HUES6 (cell line): ENCODE results near the gene RNF145.
"Not testable (repeated sequence)": the region's sequence is repeated elsewhere in the genome, so short reads cannot be mapped to it uniquely, and the experiment has no call there.

Experiments used
- H3K27ac ChIP-seq: 2 replicates; pipeline ENCODE4 v1.7.0; 2013; ENCODE audit warnings: low read depth, mild to moderate bottlenecking, low read length, inconsistent platforms
- H3K27me3 ChIP-seq: 2 replicates; pipeline ENCODE4 v1.6.1; 2013; ENCODE audit warnings: low read length; ENCODE audit not compliant: control insufficient read depth, insufficient read depth
- H3K36me3 ChIP-seq: 2 replicates; pipeline ENCODE4 v1.6.1; 2013; ENCODE audit warnings: low read length; ENCODE audit not compliant: control insufficient read depth, insufficient read depth
- H3K4me1 ChIP-seq: 2 replicates; pipeline ENCODE4 v1.6.1; 2013; ENCODE audit warnings: low read length; ENCODE audit not compliant: control insufficient read depth, insufficient read depth
- H3K4me3 ChIP-seq: 2 replicates; pipeline ENCODE4 v1.5.1; 2013; ENCODE audit warnings: low read depth, low read length
- H3K9ac ChIP-seq: one replicate; pipeline ENCODE4 v1.6.1; 2013; ENCODE audit warnings: mild to moderate bottlenecking, low read length
- H3K9me3 ChIP-seq: 2 replicates; pipeline ENCODE4 v1.6.1; 2013; ENCODE audit warnings: low read depth, low read length; ENCODE audit not compliant: control insufficient read depth, insufficient read depth

The RNF145 gene

GRCh38 chr5:159133041-159133741 lies 76.2 kb downstream of the RNF145 start:
- no peaks in the 10 kb centered on the region for H3K9me3 ChIP-seq
- no peaks in the 10 kb centered on the region for H3K27me3 ChIP-seq
- H3K4me1 ChIP-seq = no peaks in the 10 kb centered on the region
- H3K27ac ChIP-seq = no peak overlapping the region
- no peak overlapping the region for H3K4me3 ChIP-seq
- H3K36me3 ChIP-seq = no peaks in the 10 kb centered on the region
- no peak overlapping the region for H3K9ac ChIP-seq

GRCh38 chr5:159132429-159133040 lies 76.8 kb downstream of the RNF145 start:
- Histone ChIP-seq H3K27me3 (no peaks in the 10 kb centered on the region), H3K36me3 (no peaks in the 10 kb centered on the region), H3K4me3 (no peak overlapping the region), H3K9ac (no peak overlapping the region), H3K4me1 (no peaks in the 10 kb centered on the region), H3K27ac (no peak overlapping the region), H3K9me3 (no peaks in the 10 kb centered on the region)

DNA sequence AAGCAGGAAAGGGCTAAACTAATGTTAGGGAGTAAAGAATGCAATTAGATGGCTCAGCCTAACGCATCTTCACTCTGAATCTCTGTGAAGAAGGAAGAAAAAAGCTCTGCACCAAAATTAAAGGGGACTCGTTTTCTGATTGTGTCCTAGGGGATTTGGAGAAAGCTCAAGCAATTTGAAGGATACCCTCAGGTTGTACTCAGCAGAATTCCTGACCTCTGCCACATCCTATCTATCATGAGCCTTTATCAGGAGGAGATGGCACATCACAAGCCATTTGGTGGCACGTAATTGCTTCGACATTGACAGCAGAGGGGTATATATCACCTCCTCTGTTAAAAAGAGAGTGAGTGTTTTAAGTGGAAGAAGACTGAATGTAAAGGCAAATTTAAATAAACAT lies 77.4 kb downstream of the RNF145 start:
- no peaks in the 10 kb centered on the region for H3K36me3 ChIP-seq
- H3K9me3 ChIP-seq = no peaks in the 10 kb centered on the region
- H3K4me1 ChIP-seq = no peaks in the 10 kb centered on the region
- H3K27me3 ChIP-seq = no peaks in the 10 kb centered on the region
- no peak overlapping the region for H3K4me3 ChIP-seq
- H3K27ac ChIP-seq = no peak overlapping the region
- H3K9ac ChIP-seq = no peak overlapping the region

DNA sequence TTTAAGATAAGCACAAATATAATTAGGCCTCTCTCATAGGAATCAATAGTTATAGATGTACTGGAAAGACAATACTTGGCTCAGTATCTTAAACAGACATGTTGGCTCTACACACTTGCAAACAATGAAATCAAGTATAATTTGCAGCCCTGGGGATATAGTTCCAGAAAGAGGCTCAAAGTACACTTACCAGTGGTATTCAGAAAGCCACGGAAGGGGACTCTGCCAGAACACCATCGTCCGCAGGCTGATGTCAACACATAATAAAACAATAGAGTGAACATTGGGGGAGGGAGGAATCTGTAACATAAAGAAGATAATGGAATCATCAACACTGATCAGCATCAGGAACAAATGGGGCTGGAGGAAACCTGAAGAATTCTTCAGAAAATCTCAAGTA lies 78.5 kb downstream of the RNF145 start:
- Histone ChIP-seq H3K27me3 (no peaks in the 10 kb centered on the region), H3K36me3 (no peaks in the 10 kb centered on the region), H3K27ac (no peak overlapping the region), H3K4me1 (no peaks in the 10 kb centered on the region), H3K9ac (no peak overlapping the region), H3K4me3 (no peak overlapping the region), H3K9me3 (no peaks in the 10 kb centered on the region)

GRCh38 chr5:159128070-159128541 lies 81.2 kb downstream of the RNF145 start:
- H3K36me3 ChIP-seq = no peaks in the 10 kb centered on the region
- H3K9ac ChIP-seq = no peak overlapping the region
- H3K4me1 ChIP-seq = no peaks in the 10 kb centered on the region
- no peaks in the 10 kb centered on the region for H3K27me3 ChIP-seq
- no peak overlapping the region for H3K4me3 ChIP-seq
- 0 out of 2 replicates have a peak, but pooled peaks cover 3% of the 10 kb centered on the region for H3K9me3 ChIP-seq
- no peak overlapping the region for H3K27ac ChIP-seq

- H3K4me1 ChIP-seq = no peaks in the 10 kb centered on the region
- H3K27me3 ChIP-seq = no peaks in the 10 kb centered on the region
- 0 out of 2 replicates have a peak, but pooled peaks cover 3% of the 10 kb centered on the region for H3K9me3 ChIP-seq
- H3K27ac ChIP-seq = no peak overlapping the region
- no peak overlapping the region for H3K4me3 ChIP-seq
- H3K9ac ChIP-seq = no peak overlapping the region
- H3K36me3 ChIP-seq = no peaks in the 10 kb centered on the region
Measured at GRCh38 chr5:159123700-159124099, 85.7 kb downstream of the RNF145 start.

GRCh38 chr5:159123189-159123588 lies 86.2 kb downstream of the RNF145 start:
- no peaks in the 10 kb centered on the region for H3K36me3 ChIP-seq
- H3K27me3 ChIP-seq = no peaks in the 10 kb centered on the region
- H3K4me3 ChIP-seq = no peak overlapping the region
- H3K9me3 ChIP-seq = 0 out of 2 replicates have a peak, but pooled peaks cover 3% of the 10 kb centered on the region
- no peak overlapping the region for H3K9ac ChIP-seq
- no peak overlapping the region for H3K27ac ChIP-seq
- no peaks in the 10 kb centered on the region for H3K4me1 ChIP-seq

- no peak overlapping the region for H3K27ac ChIP-seq
- H3K36me3 ChIP-seq = no peaks in the 10 kb centered on the region
- 0 out of 2 replicates have a peak, but pooled peaks cover 3% of the 10 kb centered on the region for H3K9me3 ChIP-seq
- H3K27me3 ChIP-seq = no peaks in the 10 kb centered on the region
- no peak overlapping the region for H3K4me3 ChIP-seq
- no peaks in the 10 kb centered on the region for H3K4me1 ChIP-seq
- H3K9ac ChIP-seq = no peak overlapping the region
Measured at GRCh38 chr5:159121061-159121460, 88.3 kb downstream of the RNF145 start.

GRCh38 chr5:159120446-159120845 lies 88.9 kb downstream of the RNF145 start:
- Histone ChIP-seq H3K4me3 (no peak overlapping the region), H3K27ac (no peak overlapping the region), H3K9ac (no peak overlapping the region), H3K36me3 (no peaks in the 10 kb centered on the region), H3K27me3 (no peaks in the 10 kb centered on the region), H3K9me3 (0 out of 2 replicates have a peak, but pooled peaks cover under 1% of the 10 kb centered on the region), H3K4me1 (no peaks in the 10 kb centered on the region)

- H3K27ac ChIP-seq, H3K4me1 ChIP-seq, H3K4me3 ChIP-seq, H3K27me3 ChIP-seq, H3K9me3 ChIP-seq, H3K9ac ChIP-seq, H3K36me3 ChIP-seq: not testable (repeated sequence)
Measured at GRCh38 chr5:159119842-159120241, 89.5 kb downstream of the RNF145 start.

DNA sequence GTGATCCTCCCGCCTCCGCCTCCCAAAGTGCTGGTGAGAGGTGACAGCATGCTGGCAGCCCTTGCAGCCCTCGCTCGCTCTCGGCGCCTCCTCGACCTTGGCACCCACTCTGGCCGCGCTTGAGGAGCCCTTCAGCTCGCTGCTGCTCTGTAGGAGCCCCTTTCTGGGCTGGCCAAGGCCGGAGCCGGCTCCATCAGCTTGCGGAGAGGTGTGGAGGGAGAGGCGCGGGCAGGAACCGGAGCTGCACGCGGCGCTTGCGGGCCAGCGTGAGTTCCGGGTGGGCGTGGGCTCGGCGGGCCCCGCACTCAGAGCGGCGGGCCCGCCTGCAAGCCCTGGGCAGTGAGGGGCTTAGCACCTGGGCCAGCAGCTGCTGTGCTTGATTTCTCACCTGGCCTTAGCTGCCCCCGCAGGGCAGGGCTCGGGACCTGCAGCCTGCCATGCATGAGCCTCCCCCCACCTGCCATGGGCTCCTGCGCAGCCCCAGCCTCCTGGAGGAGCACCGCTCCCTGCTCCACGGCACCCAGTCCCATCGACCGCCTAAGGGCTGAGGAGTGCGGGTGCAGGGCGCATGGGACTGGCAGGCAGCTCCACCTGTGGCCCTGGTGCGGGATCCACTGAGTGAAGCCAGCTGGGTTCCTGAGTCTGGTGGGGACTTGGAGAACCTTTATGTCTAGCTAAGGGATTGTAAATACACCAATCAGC lies 90.2 kb downstream of the RNF145 start:
- not testable (repeated sequence) for H3K4me1 ChIP-seq, H3K36me3 ChIP-seq, H3K4me3 ChIP-seq, H3K27ac ChIP-seq, H3K9ac ChIP-seq, H3K27me3 ChIP-seq, H3K9me3 ChIP-seq
